Right renal pelvis (tissue), 4 donors: ENCODE measurements around the gene TOR1B. TPM values are rescaled to one million over a fixed set of nuclear protein-coding genes. Genes with fewer than 3 reads are reported as not detected.
A peak's percentile ranks its signal among the peaks of the same experiment; 100 is the strongest.
"Not testable (repeated sequence)": the region's sequence is repeated elsewhere in the genome, so short reads cannot be mapped to it uniquely, and the experiment has no call there.

Experiments
- DNase-seq, 4 donors: peaks; one replicate each; pipeline ENCODE4 v3.0.0-alpha.2; 2013; ENCODE audit warnings: low read depth in 4 of 4, low spot score in 3 of 4, missing footprints in 1 of 4
- polyA plus RNA-seq, 4 donors: library from polyadenylated mRNA; unstranded; fragments of 120-200 nt; gene quantifications; one replicate each; pipeline ENCODE4 v1.2.1, GENCODE V29; 2013; ENCODE audit not compliant: insufficient read length in 4 of 4

TOR1B gene
- polyA plus RNA-seq, 4 donors, result 20.0 to 22.2 (median 21.3) TPM

GRCh38 chr9:129775448-129775798, 27.6 kb upstream of the TOR1B start:
- no peak for DNase-seq

- DNase-seq, result not testable (repeated sequence)
Measured at GRCh38 chr9:129776096-129776495, 26.9 kb upstream of the TOR1B start.

- DNase-seq, result no peak
Measured at GRCh38 chr9:129776566-129776937, 26.4 kb upstream of the TOR1B start.

- peak in 2 of 4 donors; percentile 45 to 66 for DNase-seq
Measured at GRCh38 chr9:129776938-129777768, 25.8 kb upstream of the TOR1B start.

GRCh38 chr9:129777769-129778130, 25.2 kb upstream of the TOR1B start:
- no peak for DNase-seq

- DNase-seq, result no peak
Measured at GRCh38 chr9:129778469-129778868, 24.5 kb upstream of the TOR1B start.

GRCh38 chr9:129779560-129780190, 23.3 kb upstream of the TOR1B start:
- DNase-seq, result no peak

GRCh38 chr9:129781131-129781530, 21.9 kb upstream of the TOR1B start:
- no peak for DNase-seq

GRCh38 chr9:129781981-129782380, 21.0 kb upstream of the TOR1B start:
- no peak for DNase-seq

GRCh38 chr9:129783516-129784361, 19.2 kb upstream of the TOR1B start:
- peak; percentile 42 to 62 (median 54) for DNase-seq

GRCh38 chr9:129784970-129785369, 18.0 kb upstream of the TOR1B start:
- DNase-seq, result not testable (repeated sequence)

GRCh38 chr9:129785866-129786265, 17.1 kb upstream of the TOR1B start:
- DNase-seq, result no peak

- DNase-seq, result no peak
Measured at GRCh38 chr9:129786481-129786880, 16.5 kb upstream of the TOR1B start.

- no peak for DNase-seq
Measured at GRCh38 chr9:129794549-129794948, 8.4 kb upstream of the TOR1B start.

GRCh38 chr9:129796029-129796428, 7.0 kb upstream of the TOR1B start:
- DNase-seq, result not testable (repeated sequence)

- no peak for DNase-seq
Measured at GRCh38 chr9:129798973-129799372, 4.0 kb upstream of the TOR1B start.

GRCh38 chr9:129801504-129801903, 1.5 kb upstream of the TOR1B start:
- DNase-seq, result no peak

GRCh38 chr9:129803676-129804060, 684 bp downstream of the TOR1B start:
- DNase-seq, result peak in 1 of 4 donors; percentile 2

GRCh38 chr9:129806061-129806460, 3.1 kb downstream of the TOR1B start:
- DNase-seq, result no peak

GRCh38 chr9:129809346-129809745, 6.4 kb downstream of the TOR1B start:
- DNase-seq, result no peak

- no peak for DNase-seq
Measured at GRCh38 chr9:129810116-129810515, 7.1 kb downstream of the TOR1B start.
